ENCODE measurements around the gene CKS1B.

CKS1B gene

DNA sequence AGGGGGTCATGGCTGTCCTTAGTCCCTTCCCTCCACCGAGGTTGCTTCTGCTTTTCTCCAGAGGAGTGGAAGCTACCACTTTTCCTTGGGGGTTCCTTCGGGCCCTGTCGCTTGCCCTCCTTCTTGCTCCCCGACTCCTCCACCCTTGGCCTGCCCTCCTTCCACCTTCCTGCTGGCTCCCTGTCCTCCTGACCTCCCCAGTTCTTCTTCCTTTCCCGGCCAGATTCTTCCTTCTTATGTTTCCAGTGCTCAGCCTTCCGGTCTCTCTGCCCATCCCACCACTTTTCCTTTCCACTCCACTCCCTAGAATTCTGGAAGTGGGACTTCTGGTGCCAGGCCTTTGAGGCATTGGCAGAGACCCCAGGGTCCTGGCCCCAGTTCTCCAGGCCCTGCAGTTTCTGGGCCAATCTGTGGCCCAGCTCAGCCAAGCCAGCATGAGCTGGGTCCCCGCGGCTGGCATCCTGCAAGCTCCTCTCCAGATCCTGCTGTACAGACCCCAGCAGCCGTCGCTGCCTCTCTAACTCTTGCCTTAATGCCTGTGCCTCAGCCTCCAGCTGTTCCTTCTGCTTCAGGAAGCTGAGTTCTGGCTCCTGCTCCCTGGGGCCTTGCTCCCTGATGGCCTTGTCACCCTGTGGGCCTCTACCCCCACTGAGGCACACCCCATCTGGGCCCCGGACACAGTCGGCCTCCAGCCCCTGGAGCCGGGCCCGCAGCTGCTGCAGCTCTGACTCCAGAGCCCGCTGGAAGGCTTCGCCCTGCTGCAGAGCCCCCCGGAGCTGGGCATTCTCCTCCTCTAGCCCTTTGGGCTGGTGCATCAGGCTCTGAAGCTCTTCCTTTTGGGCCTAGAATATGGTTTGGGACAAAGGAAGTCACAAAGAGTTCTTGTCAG is 28.3 kb upstream of the CKS1B start:
- DNase-seq = no peak

DNA sequence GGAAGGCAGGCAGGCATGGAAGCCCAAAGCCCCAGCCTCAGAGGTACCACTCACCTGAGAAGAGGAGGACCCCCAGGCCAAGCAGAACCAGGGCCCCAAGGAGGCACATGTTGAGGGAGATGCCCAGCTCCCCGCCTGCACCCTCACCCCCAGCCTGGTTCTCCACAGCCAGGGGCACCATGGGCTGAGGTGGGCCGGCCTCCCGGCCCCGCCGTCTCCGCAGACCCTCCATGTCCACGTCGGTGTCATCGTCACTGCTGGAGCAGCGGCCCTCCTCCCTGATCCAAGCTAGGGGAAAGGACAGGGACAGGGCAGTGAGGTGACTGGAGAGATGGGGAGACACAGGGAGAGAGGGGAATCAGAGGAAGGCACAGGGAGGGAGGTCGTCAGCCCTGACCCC is 26.4 kb upstream of the CKS1B start:
- DNase-seq = no peak

DNA sequence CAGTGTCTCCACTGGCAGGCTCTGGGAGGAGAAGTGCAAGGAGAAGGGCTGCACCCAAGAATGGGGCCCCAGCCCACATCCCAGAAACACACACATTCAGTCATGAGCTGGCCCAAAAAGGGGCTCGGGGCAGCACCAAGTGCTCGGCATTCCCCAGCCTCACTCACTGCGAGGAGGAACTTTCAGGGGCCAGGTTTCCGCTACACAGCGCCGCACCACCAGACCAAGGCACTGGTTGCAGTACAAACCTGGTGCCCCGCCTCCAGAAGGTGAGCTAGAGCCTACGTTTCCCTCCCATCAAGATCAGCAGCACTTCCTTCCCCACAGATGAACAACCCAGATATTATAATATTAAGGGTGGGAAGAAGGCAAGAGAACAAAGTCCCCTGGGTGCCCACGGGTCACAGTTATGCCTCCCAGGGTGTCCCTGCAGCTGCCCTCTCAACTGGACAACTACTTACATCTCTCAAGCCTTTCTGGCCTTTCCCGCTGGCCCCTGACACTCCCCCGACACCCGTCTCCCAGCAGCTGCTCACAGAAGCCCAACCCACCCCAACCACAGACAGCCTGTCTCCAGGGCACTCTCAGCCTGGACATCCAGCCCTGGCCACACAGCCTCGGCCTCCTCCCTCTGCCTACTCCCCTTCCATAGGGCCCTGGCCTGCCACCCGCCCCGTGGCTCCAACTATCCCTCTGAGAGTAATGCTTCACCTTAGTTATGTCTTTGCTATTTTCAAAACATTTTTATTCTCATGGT is 22.4 kb upstream of the CKS1B start:
- no peak for DNase-seq

DNA sequence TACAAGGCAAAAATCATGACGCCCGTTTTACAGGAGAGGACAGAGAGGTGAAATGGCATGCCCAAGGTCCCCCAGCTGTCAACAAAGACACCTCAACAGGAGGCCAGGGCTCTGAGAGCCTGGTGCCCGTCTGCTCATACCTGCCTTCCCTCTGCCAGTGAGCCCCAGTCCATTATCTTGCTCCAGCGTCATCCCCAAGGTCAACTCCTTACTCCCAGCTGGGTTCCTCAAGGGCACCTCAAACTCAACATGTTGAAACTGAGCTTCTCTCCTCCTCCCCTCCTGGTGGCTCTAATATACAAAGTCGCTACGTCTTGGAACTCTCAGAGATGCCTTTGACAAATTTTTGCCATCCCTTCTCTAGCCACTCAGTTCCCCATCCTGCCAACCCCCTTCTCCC is 21.8 kb upstream of the CKS1B start:
- DNase-seq = no peak

DNA sequence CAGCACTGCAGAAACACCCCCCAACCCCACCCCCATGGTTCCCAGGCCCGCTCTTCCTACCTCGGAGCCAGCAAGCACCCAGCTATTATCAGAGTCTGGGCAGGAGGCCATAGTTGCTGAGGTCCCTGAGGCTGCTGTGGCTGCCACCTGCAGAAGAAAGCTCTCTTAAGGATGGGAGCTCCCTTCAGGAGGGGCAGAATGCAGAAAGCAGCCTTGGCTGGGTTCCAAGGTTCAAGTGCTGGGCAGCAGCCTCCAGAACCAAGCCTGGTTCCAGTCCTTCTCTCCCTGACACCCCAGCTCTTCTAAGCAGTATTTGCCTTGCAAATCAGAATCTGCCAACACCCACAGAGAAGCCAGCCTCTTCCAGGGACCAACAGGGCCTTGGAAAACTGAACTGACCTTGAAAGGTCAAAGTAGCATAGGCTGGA is 20.9 kb upstream of the CKS1B start:
- DNase-seq = no peak

DNA sequence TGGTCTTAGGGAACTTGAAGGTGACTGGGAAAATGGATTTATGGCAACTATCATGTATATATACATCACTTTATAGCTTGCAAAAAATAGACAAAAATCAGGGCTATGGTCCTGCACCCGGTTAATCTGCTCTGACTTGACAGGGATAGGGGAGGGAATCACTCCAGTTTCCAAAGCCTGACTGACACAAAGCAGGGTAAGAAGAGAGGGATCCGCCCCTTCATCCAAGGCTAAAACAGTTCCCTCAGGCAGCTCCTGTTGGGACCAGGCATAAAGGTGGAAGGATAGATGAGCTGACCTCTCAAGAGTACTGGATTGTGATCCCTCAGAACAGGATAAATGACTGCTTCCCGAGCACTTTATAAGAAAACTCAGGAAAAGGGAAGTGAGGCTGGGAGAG is 19.9 kb upstream of the CKS1B start:
- no peak for DNase-seq

DNA sequence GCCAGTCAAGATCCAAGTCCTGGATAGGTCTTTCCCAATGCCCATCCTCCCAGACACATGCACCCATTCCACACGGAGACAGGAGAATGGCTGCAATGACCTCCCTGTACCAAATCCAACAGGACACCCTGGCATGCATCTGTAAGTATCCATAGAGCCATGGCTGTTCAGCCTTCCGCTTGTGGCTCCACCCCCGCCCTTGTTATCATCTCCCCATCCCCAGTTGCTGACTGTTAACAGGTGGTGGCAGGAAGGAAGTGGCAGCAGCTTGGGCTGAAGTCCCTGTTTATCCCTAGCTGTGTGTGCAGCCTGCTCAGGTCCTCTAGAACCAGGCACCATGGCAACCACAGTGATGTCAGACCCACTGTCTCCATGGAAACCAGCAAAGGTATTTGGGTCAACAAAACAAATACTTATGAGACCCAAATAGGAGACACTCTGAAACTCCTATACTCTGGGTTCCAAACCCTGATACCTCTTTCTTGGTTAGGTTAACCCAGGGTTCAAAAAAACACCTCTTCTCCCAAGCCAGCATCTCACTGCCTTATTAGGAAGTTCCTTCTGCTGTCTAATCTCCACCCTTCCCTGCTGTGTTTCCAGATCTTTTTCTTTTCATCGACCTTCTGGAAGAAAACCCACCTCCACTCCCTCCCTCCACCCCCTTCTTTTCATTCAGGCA is 19.3 kb upstream of the CKS1B start:
- no peak for DNase-seq

DNA sequence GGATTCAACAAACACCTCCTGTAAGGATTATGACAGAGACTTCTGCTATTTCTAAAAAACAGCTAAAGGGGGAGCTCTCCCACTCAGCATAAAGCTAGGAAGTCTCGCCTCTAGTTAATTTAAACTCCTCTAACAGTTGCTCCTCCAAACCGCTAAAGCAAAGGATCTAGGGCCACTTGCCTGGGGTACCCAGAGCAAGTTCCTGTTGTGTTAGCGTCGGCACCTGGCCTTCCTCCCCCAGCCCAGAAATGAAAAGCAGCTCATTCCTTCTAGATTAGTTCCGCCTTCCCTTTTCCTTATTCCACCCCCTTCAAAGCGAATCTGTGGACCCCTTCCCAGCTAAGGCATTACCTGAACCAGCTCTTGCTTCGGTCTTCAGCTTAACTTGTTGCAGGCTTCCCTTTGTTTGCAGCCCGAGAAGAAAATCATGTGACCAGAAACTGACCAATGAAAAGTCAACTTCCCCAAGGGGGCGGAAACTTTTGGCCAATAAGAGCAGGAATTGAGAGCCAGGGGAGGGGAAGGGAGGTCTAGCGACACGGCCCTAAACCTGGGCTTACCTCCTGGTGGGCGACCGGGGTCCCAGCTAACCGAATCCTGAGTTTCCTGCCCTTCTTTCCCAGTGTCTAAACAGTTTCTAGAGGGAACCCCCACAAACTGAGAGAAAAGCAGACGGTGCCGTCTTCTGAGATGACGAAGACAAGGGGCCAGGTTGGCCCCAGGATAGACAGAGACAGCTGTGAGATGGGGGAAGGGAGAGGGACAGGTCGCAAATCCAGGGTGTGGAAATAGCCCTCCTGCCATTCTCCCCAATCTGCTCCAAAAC is 18.6 kb upstream of the CKS1B start, which contains the start of gene PBXIP1:
TSS of gene PBXIP1 (minus strand) at position 382 of the 826 bp plus-strand sequence. CDS start 2,378 bp downstream, outside the sequence.
- DNase-seq = peak; percentile 89

DNA sequence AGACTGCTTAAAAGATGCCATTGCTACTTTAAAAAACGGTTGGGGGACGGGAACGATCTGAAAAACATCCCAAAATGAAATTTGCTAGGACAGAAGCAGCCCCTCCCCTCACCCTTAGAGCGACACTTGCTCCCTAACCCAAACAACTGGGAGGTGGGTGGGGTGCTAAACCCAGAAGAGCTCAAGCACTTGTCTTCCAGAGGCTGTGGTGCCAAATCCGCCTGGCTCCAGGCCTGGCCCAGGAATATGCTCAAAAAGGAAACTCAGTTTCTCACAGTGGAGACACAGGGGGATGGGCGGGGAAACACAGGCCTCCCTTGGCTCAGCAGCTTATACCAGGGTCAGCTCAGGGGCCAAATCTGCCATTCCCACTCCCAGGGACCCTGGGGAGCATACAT is 17.9 kb upstream of the CKS1B start:
- DNase-seq = no peak

DNA sequence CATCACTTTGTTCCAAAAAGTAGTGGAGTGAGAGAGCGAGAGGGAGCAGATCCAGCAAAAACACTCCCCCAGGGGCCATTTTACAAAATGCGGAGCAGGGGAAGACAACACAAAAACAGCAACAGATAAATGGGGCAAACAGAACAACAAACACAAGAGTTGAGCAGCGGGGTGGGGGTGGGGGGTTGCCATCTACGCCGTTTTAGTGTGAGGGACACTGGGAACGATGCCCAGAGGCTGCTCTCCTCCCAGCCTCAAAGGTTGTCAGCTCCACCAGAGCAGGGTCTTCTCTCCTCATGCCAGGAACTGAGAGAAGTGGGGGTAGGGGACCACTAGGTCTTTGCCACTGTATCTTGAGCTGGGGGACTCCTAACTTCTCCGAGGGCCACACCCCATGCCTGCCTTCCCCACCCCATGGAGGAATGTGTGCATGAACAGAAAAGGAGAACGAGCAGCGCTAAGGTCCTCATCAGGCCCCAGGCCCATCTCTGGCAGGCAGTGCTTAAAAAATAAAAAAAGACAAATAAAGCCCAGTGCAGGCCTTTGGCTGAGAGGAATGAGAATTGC is 17.3 kb upstream of the CKS1B start:
- no peak for DNase-seq

DNA sequence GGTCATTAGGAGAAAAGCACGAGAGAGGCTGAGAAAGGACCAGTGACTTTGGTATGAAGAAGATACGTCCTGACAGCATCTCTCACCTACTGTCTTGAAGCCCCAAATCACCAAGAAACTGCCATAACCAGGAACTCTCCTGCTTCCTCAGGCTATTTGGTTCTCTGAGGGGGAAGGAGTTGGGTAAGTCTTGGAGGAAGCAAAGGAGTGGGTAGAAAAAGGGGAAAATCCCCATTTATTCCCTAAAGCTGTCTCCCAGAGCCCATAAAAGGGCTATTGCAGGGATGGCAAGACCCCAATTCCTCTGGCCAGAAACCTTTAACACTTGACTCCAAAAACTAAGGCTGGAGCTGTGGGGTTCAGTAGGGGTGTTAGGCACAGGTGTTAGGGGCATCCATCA is 16.4 kb upstream of the CKS1B start:
- no peak for DNase-seq

DNA sequence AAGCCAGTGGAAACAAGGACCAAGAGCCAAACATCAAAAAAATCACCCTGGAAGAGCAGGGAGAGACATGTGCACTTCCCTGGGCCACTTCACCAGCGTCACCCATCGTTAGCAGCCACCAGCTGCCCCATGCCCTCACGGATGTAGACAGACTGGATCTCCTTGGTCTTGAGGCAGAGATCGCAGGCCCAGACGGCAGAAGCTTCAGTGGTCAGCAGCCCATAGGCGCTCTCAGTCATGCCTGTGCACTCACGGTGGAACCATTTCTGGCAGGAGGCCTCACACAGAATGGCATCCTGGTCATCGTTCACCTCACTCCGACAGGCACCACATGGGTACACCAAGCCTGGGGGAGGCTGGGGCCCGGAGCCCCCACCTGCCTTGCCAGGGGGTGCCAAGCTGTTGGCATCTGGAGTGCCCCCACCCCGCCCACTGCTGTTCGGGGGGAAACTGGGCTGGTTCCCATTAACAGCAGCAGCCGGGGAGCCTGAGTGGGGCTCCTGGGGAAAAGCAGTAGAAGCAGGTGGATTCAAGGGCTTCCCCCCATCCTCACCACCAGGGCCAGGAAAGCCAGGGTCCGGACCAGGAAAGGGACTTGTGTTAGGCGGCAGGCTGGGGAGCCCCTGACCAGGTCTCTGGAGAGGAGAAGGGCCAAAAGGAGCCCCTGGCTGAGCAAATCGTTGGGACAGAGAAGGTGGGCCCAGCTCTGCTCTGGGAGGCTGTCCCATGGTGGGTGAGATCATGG is 15.6 kb upstream of the CKS1B start:
- no peak for DNase-seq

DNA sequence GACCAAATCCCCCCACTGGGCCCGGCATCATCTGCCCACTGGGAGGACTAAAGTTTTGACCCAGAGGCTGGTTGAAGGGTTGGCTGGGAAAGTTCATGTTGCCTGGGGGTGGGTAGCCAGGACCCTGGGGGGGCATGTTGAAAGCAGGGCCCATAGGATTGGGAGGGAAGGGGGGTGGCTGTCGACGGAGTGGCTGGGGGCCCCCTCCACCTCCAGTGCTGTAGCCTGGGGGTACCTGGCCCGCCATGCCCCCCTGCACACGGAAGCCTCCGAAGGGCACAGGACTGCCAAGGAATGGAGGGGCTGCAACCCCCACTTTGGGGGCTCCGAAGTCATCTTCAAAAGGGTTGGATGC is 15.1 kb upstream of the CKS1B start:
- no peak for DNase-seq

DNA sequence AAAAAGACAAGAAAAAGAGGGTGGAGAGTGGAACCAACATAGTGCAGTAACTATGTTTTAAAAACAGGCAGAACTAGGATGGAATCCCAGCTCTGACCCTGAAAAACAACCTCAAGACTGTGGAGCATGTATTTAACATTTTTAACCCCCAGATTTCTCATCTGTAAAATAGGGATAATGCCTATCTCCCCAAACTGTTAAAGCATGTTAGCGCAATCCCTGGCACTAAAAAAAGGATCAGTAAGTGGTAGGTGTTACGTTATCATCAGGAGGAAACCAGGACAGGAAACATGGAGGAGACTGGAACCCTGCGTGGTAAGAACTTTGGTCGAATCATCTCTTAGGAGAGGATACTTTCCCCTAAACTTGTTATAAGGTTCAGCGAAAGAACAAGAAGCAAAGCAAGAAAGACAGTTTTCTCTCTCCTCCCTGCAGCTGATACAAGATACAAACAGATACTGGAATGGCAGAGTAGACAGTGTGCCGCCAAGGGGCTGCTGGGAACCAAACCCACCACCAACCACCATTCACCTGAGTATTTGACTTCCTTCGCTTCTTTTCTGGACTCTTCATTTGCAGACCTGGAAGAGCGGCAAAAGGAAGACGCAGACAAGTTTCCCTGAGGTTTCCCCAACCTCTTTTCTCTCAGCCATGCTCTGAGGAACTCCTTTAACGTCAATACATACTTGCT is 13.9 kb upstream of the CKS1B start:
- no peak for DNase-seq

DNA sequence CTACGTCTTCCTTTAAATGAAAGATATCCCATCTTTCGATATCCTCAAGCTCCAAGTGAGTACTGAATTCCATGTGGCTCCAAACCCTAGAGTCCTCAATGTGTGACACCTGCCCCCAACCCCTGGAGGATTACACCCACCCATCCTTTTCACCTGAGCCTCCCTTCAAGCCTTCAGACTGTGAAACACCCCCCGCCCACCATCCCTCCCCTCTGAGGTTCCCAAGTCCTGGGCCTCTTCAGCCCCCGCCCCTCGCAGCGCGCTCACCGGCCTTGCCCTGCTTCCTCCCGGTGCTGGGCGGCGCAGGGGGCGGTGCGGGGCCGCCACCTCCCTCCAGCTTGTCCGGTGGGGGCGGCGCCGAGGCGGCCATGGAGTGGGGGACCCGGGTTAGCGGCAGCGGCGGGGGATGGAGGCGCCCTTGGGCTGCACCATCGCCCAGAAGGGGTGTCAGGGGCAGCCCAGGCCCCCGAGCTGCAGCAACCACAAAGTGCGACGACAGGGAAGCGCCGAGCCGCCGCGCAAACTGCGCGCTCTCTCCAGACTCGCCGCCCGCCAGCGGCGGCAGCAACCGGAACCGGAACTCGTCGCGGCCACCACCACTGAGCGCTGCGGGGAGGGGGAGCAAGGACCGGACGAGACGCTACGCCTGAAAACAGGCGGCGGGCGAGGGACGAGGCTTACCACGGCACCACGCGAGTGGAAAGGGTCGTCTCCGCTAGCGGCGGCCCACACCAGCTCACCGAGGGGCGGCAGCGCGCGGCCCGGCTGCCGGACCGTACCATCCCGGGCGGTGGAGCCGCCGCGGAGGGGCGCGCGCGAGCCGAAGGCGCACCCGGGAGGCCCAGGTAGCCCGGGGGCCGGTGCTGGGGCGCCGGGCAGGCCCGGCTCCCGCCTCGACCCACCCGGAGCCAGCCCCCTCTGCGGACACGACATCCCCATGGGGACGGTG is 13.0 kb upstream of the CKS1B start, which contains the start of gene PYGO2:
TSS of gene PYGO2 (minus strand) at position 576 of the 949 bp plus-strand sequence. CDS start at position 370, 206 bp downstream.
- peak; percentile 87 for DNase-seq

DNA sequence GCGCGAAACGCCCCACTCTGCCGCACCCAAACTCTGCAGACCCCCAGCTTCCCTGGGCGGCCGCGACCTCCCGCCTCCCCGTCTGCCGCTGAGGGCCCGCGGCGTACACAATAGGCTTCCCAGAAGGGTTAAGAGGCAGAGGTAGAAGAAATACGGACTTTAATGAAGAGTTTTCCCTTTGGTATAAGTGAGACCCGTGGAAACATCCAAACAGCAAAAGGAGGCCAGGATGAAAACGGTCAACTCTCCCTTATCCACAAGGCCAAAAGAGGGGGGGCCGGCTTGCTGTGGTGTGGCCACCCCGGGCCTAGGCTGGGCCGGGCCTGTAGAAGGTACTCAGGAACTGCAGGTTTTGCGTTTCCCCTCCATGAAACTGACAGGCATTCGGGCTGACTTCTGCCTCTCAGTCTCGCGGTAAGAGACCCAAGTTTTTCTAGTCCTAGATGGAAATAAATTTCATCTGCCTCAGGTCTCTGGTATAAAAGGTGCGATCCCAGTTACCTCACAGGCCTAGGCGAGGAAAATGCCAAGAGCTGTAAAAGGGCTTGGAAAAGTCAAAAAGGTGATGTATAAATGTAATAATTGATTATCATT is 12.2 kb upstream of the CKS1B start:
- DNase-seq = no peak

DNA sequence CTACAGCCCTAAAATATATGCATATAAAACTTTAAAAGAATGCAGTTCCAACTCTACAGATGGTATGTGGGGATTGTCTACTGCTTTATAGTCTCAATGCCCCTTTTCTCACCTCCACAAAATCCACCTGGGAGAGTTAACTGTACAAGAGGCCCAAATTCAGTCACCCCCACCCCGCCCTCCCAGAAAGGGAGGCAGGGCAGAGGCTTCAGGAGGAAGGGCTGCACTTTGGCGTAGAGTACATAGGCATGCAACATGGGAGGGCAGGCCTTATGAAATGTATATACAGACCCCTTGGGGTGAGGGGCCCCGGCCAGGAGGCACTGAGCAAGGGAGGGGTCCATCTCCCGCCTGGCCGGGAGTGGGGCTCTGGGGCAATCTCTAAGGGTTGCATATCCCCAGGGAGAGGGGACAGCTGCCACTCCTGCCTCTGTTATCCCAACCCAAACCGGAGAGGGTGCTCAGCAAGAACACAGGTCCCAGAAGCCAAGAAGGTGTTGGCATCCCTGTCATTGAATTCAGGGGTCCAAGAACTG is 11.6 kb upstream of the CKS1B start:
- DNase-seq = no peak

DNA sequence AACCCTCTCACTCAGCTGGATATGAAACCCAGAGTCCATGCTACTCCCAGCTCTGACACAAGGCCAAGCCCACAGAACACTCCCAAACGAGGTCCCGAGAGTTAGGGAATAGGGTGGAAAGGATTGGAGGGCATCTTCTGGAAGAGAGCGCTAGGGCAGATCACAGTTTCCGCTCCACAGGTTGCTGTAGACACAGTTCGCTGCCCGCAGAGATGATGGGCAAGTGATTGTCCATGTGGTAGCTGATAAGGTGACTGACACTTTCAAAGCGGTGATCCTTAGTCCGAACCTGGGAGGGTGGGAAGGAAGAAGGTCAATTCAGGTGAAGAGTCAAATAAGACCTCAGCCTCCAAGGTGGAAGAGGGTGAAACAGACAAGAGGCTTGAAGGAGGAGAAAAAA is 10.8 kb upstream of the CKS1B start:
- no peak for DNase-seq

DNA sequence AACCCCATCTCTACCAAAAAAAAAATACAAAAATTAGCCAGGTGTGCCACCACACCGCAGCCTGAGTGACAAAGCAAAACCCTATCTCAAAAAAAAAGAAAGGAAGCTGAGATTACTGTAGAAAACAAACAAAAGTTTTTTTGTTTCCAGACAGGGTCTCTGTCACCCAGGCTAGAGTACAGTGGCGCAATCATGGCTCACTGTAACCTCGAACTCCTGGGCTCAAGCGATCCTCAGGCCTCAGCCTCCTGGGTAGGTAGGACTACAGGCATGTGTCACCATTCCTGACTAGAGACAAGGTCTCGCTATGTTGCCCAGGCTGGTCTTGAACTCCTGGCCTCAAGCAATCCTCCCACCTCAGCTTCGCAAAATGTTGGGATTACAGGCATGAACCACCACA is 10.1 kb upstream of the CKS1B start:
- no peak for DNase-seq

Measured in NCI-H1048 (cell line).